NCI-H510A treated with DMSO at 0.1 percent for 48 hours (cell line): ENCODE measurements around the gene OR2T2.
"Not testable (repeated sequence)": the region's sequence is repeated elsewhere in the genome, so short reads cannot be mapped to it uniquely, and the experiment has no call there.

Source experiments
- DNase-seq: peaks from one replicate; lab custom pipeline; 2025; lab: John Stamatoyannopoulos, UW

OR2T2 gene

DNA sequence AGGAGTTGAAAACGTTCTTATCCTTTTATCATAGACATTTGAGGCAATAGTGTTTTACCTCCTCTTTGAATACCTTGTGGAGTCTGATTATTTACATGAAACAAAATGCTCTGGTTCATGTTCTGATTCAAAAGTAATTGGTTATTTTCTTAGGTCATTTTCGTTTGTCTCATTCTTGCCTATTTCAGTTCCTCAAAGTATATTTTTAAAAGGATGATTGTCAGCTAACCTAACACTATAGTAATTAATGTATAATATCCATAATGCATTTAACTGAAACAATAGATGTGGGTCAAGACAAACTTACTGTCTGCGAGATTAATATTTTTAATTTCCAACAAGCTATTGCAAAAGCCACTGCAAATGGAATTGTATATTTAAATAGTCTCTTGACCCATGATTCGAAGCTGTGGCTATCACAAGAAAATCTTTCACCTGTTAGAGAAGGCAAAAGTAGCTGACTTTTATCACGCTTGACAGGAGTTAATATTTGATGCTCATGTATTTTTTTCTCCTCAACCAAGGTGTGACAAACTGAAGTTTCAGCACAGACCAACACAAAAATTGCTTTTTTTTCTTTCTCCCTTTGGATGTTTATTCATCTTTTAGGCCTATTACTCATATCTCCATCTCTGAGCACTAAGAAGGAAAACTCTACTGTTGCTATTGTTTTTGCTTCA is 5.2 kb downstream of the OR2T2 start:
- not testable (repeated sequence) for DNase-seq

DNA sequence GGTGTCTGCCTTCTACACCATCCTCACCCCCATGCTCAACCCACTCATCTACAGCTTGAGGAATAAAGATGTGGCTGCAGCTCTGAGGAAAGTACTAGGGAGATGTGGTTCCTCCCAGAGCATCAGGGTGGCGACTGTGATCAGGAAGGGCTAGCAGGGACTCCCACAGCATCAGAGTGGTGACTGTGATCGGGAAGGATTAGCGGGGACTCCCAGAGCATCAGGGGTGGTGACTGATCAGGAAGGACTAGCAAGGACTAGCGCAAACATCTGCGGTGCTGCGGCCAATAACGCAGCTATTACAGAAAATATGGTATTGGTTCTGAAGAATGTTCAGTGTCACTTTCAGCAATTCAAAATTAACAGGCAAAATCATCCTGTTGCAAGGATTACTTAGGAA is 8.2 kb downstream of the OR2T2 start:
- not testable (repeated sequence) for DNase-seq

DNA sequence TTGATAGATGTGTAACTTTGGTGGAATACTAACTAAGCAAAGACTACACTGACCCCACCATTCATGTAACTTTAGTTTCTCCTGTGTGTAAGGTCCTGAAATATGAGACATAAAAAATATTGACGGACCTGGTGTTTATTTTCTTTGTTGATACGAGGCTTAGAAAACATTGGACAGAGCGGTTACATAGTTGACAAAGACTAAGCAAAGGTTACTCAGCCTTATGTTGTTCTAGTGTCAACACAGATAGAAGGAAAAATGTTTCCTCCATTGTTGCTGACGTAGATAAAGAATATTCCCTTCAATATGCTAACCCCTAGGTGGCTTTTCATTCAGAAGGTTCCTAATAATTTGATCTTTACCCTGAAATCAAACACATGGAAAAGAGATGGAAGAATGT is 9.6 kb downstream of the OR2T2 start:
- not testable (repeated sequence) for DNase-seq

DNA sequence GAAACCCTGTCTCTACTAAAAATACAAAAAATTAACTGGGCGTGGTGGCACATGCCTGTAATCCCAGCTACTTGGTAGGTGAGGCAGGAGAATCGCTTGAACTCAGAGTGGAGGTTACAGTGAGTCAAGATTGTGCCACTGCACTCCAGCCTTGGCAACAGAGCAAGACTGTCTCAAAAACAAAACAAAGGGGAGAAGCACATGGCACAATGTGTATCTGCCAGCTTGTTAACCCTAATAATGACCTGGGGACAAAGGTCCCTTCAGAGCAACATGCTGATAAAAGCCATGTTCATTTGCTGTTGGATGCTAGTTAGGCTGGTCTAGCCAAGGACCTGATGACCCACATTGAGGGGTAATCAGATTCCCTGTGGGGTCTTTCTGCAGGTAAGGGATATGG is 11.2 kb downstream of the OR2T2 start:
- DNase-seq: not testable (repeated sequence)

DNA sequence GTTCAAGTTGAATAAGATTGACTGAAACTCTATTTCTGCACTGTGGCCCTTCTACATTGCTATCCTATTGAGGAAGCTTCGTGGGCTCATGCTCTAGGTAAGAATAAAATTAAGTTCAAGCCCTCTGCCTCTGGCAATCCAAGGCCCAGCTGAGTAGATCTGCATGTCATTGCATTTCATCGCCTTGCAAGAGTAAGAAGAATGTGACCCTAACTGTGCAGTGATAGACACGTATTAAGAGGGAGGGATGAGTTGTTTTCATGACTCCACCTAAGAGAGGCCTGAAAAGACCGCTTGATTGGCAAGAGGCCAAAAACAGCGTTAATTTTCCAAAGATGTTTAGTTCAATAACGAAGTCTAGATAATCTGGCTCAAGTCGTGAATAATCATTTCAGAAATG is 13.7 kb downstream of the OR2T2 start:
- DNase-seq: not testable (repeated sequence)

DNA sequence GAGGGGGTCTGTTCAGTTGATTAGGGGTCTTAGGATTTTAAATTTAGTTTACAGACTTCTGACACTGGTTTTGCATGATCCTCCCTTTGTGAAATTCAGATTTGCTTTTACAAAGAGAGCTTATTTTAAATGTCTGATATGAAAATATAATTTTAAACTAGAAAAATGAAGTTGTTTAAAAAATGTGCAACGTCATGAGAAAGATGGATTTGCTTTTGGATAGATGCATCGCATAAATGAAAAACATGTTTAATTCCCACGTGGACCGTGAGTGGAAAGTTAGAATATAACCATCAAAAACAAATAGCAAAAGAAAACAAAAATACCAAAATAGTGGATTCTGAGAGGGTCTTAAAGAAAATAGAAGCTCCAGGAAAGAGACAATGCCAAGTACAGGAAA is 25.7 kb downstream of the OR2T2 start:
- no peak for DNase-seq

DNA sequence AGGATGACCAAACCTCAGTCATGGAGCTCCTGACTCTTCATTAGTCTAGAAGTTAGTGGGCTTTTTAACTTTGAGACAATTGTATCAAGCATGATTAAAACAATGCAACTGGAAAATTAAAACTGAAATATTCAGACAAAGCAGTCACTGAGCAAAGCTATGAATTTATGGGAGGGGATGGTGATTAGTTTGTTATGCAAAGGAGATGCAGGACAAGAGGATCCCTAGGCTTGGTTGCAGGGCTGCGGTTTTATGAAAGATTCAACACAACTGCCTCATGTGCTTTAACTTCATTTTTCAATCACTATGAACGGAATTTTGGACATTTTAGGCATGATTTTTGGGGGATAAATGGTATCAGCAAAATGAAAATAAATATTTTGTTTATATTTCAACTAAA is 26.7 kb downstream of the OR2T2 start:
- not testable (repeated sequence) for DNase-seq

DNA sequence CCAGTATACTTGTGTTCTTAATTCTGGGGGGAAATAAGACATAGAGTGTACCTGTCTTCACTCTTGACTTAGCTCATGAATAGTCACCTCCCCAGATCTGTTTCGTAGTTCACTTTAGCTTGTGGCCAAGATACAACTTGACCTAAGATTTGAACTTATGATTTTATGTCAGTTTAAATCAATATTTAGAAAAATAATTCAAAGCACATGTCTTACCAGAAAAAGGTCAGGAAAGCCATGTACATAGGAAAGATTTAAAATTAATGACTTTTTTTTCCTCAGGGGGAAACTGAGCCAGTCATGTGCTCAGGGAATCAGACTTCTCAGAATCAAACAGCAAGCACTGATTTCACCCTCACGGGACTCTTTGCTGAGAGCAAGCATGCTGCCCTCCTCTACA is 27.6 kb downstream of the OR2T2 start, which contains the start of gene OR2T3:
TSS of gene OR2T3 (plus strand) at position 301 of the 400 bp plus-strand sequence. CDS start at position 301, 0 bp downstream.
- not testable (repeated sequence) for DNase-seq

DNA sequence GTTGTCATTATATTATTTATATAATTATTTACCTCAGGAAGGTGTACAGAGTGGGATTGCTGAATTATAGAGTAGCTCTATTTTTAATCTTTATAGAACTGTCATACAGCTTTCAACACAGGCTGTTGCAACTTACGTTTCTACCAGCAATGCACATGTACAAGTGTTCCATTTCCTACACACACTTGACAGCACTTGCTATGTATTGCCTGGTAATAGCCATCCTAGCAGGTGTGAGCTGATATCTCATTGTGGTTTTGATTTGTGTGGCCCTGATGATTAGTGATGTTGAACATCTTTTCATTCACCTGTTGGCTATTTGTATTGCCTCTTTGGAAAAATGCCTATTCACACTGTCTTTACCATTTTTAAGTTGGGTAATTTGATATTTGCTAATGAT is 30.2 kb downstream of the OR2T2 start:
- not testable (repeated sequence) for DNase-seq

DNA sequence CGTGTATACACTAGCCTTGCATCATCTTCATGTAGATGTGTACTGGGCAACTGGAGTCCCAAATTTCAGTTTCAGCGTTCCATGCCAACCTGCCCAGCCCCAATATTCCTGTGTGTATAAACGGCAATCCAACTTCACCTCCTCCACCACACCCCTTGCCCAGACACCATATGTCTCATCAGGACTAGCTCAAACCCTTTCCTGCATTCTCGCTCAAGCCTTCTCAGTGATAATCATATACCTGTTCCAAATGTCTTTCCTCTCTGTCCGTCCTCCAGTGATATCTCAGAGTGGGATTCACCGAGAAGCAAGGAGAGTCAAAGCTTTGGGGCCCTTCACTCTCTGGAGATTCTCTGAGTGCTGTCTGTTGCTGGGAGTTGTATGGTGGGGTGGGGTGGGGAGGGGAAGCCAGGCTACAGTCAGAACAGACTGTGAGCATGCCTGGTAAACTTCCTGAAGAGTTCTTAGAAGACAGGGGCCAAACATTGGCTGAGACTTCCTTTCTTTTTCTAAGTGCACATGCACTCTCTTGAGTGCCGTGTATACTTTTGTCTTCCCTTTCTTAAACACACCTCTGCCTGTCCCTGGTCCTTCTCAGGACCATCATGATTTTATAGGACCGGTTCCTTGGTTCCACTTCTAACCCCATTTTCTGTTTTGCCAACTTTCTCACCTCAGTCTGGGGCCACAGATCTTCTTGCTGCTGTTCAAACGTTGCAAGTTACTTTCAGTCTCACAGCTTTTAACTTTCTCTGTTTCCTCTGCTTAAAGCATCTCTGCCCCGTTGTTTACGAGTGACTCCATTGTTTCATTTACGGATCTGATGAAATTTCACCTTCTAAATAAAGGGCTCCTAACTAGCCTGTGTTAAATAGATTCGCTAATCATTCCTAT is 36.5 kb downstream of the OR2T2 start:
- not testable (repeated sequence) for DNase-seq

DNA sequence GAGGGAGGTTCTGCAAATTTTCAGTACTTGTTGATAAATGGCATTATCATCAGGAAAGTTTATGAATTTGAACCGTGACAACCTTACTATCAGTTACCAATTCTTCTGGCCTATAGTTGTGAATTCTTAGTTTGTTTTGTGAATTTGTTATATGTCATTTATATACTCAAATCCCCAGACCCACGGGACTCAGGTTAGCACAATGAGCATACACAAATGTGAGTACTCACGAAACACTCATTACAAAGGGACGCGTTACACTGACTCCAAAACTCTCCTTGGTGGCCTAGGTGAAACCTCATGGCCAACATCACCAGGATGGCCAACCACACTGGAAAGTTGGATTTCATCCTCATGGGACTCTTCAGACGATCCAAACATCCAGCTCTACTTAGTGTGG is 42.9 kb downstream of the OR2T2 start, which contains the start of gene OR2T5:
TSS of gene OR2T5 (plus strand) at position 301 of the 400 bp plus-strand sequence. CDS start at position 301, 0 bp downstream.
- DNase-seq: not testable (repeated sequence)

DNA sequence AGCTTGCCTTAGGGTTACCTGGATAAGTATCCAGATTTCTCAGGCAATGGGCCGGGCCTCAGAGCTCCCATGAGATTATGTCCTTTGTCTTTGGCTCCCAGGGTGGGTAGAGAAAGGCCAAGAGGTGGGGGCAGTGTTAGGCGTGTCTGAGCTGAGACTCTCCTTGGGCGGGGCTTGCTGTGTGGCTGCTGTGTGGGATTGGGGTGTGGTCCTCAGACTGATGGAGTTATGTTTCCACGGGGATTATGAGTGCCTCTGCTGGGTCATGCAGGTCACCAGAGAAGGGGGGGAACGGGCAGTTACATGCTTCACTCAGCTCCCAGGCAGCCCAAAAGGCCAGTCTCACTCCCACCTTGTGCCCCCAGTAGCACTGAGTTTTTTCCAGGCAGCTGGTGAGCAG is 51.2 kb downstream of the OR2T2 start:
- not testable (repeated sequence) for DNase-seq

DNA sequence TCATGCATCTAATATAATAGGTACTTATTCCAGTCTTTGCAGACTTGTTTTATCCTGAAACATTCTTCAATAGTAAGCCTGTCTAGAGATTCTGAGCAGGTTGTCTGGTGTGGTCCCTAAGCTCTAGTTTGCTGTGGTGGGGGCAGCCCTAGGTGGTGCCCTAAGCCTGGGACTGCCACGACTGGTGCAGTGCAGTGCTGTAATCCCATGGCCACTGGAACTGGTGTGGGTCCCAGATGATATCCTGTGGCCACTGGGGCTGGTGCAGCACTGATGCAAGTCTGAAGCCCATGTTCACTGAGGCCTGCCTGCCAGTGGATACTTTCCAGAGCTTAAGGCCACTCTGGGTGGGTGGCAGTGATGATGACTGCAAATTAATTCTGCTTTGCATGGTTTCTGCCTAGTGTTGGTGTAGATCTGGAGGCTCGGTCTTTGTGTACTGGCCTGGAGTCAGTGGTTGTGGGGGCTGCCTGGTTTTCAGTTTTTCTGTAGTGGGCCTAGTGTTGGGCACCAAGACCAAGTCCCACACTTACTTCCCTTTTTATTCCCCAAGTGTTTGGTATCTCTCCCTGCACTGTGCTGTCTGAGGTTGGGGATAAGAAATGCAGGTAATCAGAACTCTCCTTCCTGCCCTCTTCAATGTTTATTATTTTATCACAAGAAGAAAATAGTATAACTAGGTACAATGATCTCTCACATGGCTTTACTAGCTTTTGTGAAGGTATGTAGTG is 55.0 kb downstream of the OR2T2 start:
- not testable (repeated sequence) for DNase-seq
